GM21528 (cell line): ENCODE results near the gene ARVCF.

Source experiments
- ATAC-seq: cut with Tn5 transposase; IDR thresholded peaks from one replicate; pipeline ENCODE4 v1.9.1; 2021; ENCODE audit warnings: mild to moderate bottlenecking, moderate library complexity; ENCODE audit not compliant: unreplicated experiment, low FRiP score

Gene ARVCF

DNA sequence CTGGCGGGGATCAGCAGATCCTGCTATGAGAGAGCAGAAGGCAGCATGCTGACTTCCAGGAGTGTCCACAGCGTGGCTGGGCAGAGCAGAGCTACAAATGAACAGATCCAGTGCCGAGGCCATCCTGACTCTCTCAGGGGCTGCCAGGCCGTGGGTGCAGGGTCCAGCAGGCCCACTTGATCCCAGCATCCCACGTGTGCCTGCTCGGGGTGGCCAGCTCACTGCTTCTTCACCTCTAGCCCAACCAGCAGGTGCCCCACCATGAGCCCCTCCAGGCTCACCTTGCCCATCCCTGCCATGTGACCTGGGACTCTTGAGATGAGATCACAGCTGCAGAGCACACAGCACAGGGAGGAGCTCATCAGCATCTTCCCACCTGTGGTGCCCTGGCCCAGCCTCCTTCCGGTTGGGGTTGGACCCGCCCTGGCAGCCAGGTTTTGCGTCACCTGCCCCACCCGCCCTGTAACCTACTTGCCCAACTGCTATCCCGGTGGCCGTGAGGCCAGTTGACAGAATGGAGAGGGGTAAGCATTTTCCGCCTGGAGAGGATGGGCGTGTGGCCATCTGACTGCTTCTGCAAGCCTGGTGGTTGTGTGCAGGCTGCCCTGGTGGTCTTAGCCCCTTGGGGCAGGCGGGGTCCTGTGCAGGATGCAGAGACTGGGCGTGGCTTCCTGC, 15.2 kb upstream of the ARVCF start:
- no peak for ATAC-seq

DNA sequence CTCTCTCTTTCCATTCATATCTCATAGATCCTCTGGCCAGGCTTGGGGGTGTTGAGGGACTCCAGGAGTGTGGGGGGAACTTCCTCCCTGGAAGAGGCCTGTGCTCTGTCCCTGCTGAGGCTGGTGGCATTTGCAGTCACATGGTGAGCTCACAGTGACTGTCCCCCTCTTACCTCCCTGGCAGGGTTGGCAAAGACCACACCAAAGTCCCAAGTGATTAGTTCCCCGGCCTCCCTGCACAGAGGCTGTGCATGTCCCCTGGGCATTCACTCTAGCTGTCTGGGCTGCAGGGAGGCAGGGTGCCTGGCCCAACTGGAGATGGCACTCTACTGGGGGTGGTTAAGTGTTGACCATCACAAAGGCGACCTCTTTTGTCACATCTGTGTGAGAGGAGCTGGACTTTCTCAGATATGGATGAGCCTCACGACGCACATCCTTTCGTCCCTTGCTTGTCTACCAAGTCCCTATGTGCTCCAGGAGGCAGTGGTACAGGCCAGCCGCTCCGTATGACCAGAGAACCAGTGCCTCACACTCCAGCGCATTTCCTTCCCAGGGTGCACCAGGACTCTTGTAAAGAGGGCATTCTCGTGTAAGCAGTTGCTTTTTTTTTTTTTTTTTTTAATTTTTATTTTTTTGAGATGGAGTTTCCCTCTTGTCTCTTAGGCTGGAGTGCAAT, 13.1 kb upstream of the ARVCF start:
- ATAC-seq, result no peak

DNA sequence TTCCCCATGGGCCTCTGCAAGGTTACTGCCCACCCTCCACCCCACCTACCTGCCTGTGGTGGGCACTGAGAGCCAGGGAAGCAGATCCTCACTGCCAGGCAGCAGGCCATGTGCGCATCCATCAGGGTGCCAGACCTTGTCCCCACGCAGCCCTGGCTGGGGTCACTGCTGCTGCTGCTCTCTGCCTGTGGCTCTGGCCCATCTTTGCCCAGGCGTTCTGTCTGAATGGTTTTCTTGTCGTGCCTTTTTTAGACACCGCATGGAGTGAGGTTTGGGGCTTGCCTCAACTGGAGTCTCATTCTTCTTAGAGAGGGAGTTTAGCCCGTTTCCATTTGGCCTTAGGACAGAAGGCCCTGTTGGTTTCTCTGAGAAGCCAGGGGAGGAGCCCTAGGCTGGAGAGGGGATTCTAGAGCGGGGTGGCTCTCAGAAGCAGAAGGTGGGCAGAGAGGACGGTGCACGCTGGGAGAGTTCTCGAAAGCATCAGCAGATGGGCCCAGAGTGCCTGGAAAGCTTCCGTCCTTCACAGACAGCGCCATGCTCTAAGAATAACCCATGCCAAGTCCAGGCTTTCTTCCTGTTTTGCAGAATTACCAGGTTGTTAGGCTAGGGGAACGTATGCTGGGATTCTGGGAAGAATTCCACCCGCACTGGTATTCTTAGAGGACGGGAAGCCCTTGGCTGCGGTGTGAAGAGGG, 12.4 kb upstream of the ARVCF start:
- no peak for ATAC-seq

DNA sequence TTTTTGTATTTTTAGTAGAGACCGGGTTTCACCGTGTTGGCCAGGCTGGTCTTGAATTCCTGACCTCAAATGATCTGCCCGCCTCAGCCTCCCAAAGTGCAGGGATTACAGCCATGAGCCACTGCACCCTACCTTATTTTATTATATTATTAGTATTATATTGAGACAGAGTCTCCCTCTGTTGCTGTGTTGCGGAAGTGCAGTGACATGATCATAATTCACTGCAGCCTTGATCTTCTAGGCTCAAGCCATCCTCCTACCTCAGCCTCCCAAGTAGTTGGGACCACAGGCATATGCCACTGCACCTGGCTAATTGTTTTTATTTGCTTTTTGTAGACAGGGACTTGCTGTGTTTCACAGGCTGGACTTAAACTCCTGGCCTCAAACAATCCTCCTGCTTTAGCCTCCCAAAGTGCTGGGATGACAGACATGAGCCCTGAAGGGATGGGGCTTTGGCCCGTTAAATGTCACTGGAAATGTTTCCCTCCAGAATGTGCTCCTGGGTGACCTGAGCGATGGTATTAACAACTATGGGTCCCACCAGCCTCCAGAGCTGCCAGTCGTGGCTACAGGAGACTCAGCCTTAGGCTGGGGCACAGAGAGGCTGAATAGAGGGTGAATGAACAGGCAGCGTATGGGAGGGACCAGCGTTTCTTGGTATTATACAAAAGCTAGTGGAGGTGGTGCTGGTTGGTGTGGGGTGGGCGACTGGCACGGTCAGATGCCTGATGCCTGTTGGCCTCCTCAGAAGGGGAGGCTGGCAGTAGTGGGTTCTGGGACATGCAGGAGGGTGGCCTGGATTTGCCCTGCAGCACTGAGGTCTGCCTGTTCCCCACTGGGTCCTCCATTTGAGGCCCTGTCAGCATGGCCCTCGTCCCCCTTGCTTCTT, 11.6 kb upstream of the ARVCF start:
- no peak for ATAC-seq

DNA sequence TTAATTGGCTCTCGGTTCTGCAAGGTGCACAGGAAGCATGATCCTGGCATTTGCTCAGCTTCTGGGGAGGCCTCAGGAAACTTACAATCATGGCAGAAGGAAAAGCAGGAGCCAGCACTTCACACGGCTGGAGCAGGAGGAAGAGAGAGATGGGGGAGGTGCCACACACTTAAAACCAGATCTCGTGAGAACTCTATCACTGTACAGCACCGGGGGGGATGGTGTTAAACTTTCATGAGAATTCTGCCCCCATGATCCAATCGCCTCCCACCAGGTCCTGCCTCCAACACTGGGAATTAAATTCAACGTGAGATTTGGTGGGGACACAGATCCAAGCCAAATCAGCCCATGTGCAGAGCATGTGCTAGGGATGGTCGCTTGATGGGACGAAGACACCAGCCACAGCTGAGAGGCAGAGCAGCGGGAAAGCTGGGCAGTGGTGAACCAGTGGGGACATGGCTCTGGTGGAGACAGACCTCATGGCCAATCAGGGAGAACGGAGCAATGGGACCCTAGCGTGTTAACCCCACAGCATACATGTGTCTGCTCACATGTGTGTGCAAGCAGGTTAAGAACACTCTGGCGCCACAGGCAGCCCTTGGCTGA, 10.5 kb upstream of the ARVCF start:
- no peak for ATAC-seq

DNA sequence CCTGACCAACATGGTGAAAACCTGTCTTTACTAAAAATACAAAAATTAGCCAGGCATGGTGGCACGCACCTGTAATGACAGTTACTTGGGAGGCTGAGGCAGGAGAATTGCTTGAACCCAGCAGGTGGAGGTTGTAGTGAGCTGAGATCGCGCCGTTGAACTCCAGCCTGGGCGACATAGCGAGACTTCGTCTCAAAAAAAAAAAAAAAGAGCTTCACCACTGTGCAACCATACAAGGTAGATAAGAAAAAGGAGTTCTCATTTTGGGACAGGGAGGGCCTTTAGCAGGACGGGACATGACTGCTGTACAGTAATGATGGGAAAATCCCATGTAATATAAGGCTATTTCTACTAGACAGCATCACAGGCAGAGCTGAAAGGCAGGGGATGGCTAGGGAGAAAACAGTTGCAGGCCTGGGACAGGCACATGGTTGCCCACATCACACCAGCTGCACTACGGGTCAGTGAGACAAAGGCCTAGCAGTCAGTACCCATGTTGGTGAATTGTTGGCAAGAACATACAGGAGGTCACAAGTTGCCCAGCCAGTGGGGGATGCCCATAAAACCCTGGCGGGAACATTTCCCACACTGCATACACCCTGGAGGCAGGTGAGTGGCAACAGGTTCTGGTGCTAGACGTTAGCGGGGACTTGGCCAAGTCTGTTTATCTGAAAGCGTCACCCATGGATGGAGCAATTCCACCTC, 9.7 kb upstream of the ARVCF start:
- no peak for ATAC-seq

DNA sequence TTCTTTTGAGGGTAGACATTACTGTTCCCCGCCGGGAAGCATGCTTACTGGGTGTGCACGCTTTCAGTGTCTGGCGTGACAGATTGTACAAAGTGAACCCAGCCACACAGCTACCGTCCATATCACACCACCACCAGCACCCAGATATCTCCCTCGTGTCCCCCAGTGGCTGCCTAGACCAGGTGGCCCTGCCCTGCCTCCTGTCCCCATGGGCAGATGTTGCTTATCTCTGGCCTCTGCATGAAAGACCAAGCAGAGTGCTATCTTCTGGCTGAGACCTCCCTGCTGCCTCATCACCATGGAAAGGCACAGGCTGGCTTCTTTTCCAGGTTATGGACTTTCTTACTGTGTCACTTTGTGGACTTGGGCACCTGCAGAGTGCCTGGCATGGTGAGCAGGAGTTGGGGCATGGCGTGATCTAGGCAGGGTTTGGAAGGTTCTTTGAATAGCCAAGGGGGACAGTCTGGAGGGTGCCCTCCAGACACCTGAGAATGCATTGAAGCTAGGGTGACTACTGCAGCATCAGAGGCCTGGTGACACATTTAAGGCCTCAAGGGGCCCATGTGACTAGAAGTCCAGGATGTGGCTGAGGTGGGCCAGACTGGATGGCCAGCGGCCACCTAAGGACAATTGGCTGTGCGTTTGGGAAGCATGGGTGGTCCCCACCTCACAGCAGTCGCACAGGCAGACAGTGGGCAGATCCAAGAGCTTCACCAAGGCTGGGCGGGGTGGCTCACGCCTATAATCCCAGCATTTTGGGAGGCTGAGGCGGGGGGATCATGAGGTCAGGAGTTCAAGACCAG, 9.0 kb upstream of the ARVCF start:
- ATAC-seq, result no peak

DNA sequence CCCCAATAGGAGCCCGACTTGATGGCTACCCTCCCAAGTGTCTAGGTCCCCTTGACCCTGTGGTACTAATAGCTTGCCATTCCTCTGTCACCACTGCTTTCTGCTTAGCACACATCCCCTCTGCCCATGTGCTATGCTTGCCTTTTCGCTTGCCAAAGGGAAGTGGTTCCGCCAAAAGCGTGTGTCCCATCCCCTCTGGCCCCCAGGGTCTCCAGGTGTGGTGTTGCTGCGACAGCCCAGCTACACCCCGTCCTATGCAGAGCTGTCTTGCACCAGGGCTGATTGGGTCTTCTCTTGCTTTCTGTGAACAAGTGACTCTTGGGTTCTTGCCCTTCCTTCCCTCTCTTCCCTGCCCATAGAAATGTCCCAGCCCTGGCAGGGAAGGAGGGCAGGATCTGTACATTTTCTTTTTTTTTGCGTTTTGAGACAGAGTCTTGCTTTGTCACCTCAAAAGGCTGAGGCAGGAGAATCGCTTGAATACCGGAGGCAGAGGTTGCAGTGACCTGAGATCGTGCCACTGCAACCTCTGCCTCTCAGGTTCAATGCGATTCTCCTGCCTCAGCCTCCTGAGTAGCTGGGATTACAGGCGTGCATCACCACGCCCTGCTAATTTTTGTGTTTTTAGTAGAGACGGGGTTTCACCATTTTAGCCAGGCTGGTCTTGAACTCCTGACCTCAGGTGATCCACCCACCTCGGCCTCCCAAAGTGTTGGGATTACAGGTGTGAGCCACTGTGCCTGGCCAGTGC, 8.2 kb upstream of the ARVCF start:
- no peak for ATAC-seq

DNA sequence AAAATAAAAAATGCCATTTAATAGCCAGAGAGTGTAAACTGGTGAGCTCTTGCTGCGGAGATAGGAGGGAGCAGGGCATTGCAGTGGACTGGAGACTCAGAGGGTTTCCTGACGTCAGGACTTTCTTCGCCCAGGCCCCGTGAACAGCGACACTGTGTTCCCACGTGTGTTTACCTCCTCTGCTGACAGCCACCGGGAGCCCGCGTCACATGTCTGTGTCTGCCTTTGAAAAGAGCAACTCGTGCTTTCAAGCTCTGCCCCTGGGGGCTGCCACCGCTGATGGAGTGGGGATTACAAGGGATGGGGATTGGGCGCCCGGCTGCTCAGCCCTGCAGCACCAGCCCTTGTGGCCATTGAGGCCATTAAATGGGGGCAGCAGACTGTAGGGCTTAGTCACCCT, 7.6 kb upstream of the ARVCF start:
- no peak for ATAC-seq

DNA sequence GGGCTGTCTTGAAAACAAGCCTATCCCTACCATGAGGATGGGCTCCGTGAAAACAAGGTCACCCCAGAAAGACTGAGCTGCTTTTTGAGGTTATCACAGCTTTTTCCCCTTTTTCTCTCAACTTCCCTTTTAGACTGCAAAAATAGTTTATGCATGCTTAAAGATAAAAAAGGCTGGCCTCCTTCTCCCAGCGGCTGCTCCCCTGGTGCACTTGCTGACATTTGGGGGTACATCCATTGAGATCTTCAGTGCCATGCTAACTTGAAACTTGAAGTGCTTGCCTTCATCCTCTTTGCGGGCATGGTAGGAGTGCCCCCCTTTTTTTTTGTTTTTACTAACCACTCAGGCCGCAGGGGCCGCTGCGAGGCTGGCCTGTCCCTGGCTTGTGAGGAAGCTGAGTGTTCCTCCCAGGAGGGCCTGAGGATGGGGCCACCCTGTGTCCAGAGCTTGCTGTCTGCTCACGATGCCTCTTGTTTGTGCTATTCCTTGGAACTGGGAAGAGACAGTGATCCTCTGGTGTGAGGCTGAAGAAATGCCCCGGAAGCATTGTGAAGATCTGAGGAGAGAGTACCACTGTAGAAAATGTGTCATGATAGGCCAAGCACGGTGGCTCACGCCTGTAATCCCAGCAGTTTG, 6.5 kb upstream of the ARVCF start:
- ATAC-seq, result no peak

DNA sequence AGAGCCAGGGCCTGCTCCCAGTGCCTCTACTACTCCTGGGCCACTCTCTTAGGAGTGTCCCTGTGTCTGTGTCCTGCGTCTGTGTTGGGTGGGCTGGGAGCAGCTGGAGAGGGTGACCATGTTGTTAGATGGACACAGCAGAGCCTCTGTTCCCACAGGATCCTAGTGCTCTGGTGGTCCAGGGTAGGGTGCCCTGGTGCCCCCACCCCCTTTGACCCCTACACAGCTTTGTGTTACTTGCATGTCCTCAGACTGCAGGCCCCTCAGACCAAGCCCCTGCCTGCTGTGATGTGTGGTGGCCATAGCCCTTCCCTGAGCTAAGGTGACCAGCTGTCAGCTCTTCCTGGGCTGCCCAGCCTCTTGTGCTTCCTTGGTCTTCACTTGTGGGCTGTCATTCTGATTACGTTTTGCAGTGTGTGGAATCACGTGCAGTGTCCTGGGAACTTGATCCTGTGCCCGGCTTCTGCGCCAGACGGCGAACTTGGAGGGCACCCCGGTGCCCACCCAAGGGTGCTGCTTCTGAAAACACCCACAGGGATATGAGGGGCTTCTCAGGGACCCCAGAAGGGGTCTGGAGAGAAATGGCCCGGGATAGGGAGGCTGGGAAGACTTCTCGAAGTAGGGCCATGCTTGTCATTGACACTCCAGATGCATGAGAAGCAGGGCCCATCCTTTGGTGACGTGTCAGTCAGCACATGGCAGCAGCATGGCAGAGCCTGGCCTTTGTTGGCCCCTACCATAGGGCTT, 5.8 kb upstream of the ARVCF start:
- ATAC-seq, result no peak

DNA sequence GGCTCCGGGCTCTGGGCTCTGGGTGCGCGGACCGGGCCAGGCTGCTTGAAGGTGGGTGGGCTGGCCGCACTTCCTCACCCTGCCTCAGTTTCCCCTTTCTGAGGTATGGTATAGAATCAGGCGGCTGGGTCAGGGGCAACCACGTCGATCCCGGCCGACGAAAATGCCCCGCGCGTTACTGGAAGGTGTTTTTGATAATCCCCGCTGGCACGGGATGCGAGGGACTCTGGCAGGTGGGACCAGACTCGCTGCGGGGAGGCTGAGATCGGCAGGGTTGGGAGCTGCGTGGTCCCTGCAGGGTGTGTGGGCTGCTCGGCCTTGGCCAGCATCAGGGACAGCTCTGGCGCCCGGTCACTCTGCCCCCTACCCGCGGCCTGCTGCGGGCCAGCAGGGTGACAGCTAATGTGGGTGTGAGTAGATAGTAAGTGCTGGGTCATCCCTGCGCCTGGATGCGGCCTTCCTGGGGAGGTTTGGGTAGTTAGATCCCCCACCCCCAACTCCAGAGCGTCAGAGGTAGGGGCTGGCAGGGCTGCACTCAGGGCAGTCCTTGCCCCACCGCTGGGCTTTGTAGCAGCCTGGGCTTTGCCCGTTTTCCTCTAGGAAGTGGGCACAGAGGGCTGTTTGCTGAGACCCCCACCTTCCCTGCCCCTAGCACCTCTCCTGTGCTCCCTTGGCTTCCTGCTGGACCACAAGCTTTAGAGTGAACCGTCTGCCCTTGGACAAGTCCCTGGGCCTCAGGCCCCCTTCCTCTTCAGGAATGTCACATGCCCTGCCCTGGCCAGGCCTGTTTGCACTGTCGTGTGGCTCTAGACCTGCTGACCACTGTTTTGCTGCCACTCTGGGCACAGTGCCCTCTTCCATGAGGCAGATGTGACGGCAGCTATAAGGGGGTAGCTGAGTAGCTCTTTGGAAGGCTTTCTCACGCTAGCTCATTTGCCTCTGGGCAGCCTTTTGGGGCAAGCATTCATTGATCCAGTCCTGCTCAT, 4.9 kb upstream of the ARVCF start:
- no peak for ATAC-seq

DNA sequence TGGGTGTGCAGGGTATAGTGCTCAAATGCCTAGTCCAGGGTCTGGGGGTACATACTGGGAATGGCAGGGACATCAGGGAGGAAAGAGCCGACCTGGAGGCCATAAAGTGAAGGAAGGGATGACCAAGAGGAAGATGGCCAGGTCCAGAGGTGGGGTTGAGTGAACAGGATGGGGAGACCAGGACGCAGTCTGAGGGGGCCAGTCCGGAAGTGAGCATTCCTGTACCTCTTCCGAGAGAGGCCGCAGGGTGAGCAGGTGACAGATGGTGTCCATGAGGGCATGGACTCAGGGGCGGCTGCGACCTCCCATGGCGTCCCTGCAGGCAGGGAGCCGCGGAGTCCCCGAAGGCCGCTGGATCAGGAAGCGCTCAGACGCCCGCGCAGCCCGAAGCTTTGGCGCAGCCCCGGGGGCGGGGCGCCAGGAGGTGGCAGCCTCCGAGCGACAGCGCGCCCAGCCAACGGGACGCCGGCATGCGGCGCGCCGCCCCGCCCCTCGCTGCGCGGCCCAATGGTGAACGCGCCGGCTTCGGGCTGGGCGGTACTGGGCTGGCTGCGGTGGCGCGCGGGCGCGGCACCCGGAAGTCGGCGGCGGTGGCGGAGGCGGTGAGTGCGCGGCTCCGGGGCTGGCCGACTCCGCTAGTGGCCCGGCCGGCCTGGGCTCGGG, 4.0 kb upstream of the ARVCF start, which contains the start of gene TANGO2:
Gene TANGO2 (plus strand): TSS at position 578 of the 663 bp plus-strand sequence. CDS start 15,689 bp downstream, outside the sequence.
- peak; percentile 68 for ATAC-seq

DNA sequence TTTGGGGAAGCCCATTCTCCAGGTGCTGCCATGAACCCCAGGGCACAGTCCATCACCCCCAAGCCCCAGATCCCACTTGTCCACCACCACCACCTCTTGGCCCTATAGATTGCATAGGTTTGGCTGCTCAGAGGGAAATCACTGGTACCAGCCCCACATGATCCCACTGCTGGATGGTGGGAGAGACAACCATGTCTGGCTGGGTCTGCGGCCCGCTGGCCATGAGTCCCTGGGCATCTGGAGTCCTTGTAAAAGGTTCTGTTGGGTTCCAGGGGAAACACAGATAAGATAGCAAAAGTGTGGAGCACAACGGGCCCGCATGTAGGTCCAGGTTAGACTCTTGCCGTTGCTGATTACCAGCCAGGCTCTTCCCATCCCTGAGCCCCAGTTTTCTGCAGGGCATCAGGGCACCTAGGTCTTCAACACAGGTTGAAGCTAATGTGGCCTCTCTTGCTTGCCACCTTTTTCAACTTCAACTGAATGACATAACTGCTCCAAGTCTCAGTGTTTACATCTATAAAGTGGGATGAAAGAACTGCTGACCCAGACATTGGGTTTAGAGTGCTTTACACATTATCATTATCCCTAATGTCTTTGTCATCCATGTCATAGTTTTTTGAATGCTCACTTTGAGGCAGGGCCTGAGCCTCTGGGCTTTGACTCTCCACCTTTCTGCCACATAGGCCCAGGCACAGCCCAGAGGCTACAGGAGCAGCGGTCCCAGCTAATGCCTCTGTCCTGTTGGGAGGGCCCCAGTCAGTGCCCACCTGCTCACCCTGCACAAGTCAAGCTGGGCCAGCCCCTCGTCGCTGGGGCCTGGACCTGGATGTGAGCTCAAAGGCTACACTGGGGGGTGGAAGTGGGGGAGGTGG, 3.3 kb upstream of the ARVCF start:
- no peak for ATAC-seq
